K562 (cell line): ENCODE data around the gene FAR2. TPM values are rescaled to one million over a fixed set of nuclear protein-coding genes. Genes with fewer than 3 reads are reported as not detected.

Experiments
- ATAC-seq: fragments of 200-7000 bp; cut with Tn5 transposase; 3 replicates; pipeline ENCODE4 v1.9.1; 2020; ENCODE audit warnings: moderate library complexity
- BruUV-seq: library from RNA; stranded (reverse); fragments of 400-500 nt; replicated peaks from 2 replicates; lab custom pipeline; 2021; lab: Mats Ljungman, UMichigan
- CTCF ChIA-PET: fragments of 300-600 bp; formaldehyde crosslinking; extraction: SDS; loops from one replicate; lab custom pipeline; 2021; ENCODE audit warnings: low intra/inter-chr PET ratio; lab: Yijun Ruan, JAX
- POLR2A ChIA-PET: fragments of 300-600, 350-650 bp; sonication (Branson Sonifier 250); formaldehyde crosslinking; extraction: SDS; loops from one replicate; lab custom pipeline; 2021; ENCODE audit warnings: antibody characterized with exemption, inconsistent platforms; lab: Yijun Ruan, JAX
- DNase-seq, 4 experiments: peaks; one replicate each; pipeline versions ENCODE4 v3.0.0 to v3.0.0-alpha.2; 2011 to 2018; ENCODE audit warnings: low spot score in 3 of 4, mixed read lengths in 3 of 4; ENCODE audit errors: extremely low read depth in 1 of 4
- FAIRE-seq: peaks from 2 replicates; lab custom pipeline; 2011; peaks lifted over from hg19 to GRCh38; lab: Jason Lieb, UNC
- H2AFZ ChIP-seq: 2 replicates; pipeline ENCODE4 v1.6.0; 2011; ENCODE audit warnings: low read depth, low read length, control low read depth, inconsistent platforms
- H3K27ac ChIP-seq: fragments of 200-600 bp; 3 replicates; pipeline ENCODE4 v1.8.0; 2011; ENCODE audit warnings: low read depth, mild to moderate bottlenecking, control low read depth, inconsistent platforms, low read length, moderate library complexity, mixed read lengths; ENCODE audit errors: extremely low read depth
- H3K27me3 ChIP-seq, 2 experiments: fragments of 300-600 bp in 1 of 2; 2 replicates in 1 of 2; 3 replicates in 1 of 2; pipeline versions ENCODE4 v1.6.0 to v1.8.0; 2011; ENCODE audit warnings: inconsistent platforms in 2 of 2, low read length in 2 of 2, mild to moderate bottlenecking in 1 of 2, mixed read lengths in 1 of 2, moderate library complexity in 1 of 2; ENCODE audit not compliant: control insufficient read depth in 2 of 2, insufficient read depth in 2 of 2
- H3K36me3 ChIP-seq: fragments of 300-600 bp; 3 replicates; pipeline ENCODE4 v1.8.0; 2011; ENCODE audit warnings: mild to moderate bottlenecking, low read length, inconsistent platforms; ENCODE audit not compliant: control insufficient read depth, insufficient read depth
- H3K4me1 ChIP-seq, 2 experiments: fragments of 200-600 bp in 1 of 2; replicated peaks in 1 of 2; 2 replicates in 1 of 2; 3 replicates in 1 of 2; pipeline versions ENCODE4 v1.5.1 to v1.8.0; 2011; ENCODE audit warnings: inconsistent platforms in 2 of 2, low read length in 2 of 2, mild to moderate bottlenecking in 1 of 2, mixed read lengths in 1 of 2, moderate library complexity in 1 of 2; ENCODE audit not compliant: control insufficient read depth in 2 of 2, insufficient read depth in 2 of 2
- H3K4me2 ChIP-seq: 2 replicates; pipeline ENCODE4 v1.6.1; 2011; ENCODE audit warnings: low read length, control low read depth, inconsistent platforms, mixed read lengths; ENCODE audit not compliant: insufficient read depth
- H3K4me3 ChIP-seq: fragments of 200-600 bp; sonication (generic), shearing (Covaris generic); 2 replicates; pipeline ENCODE4 v1.5.1; 2016; ENCODE audit warnings: control low read depth, inconsistent platforms
- H3K79me2 ChIP-seq: fragments of 200-600 bp; 3 replicates; pipeline ENCODE4 v1.8.0; 2011; ENCODE audit warnings: low read length, inconsistent platforms; ENCODE audit not compliant: control insufficient read depth, insufficient read depth
- H3K9ac ChIP-seq, 2 experiments: 2 replicates each; pipeline versions ENCODE4 v1.6.0 to v1.6.1; 2011; ENCODE audit warnings: low read depth in 2 of 2, low read length in 2 of 2, control low read depth in 1 of 2, inconsistent platforms in 1 of 2, mild to moderate bottlenecking in 1 of 2, mixed read lengths in 1 of 2; ENCODE audit not compliant: insufficient read depth in 1 of 2
- H3K9me1 ChIP-seq: one replicate; pipeline ENCODE4 v1.6.0; 2011; ENCODE audit warnings: inconsistent platforms, mild to moderate bottlenecking, low read length, moderate library complexity; ENCODE audit not compliant: control insufficient read depth, insufficient read depth
- H3K9me3 ChIP-seq: replicated peaks from 2 replicates; pipeline ENCODE4 v1.5.1; 2011; ENCODE audit warnings: low read depth, low read length, inconsistent platforms; ENCODE audit not compliant: control insufficient read depth, insufficient read depth
- H4K20me1 ChIP-seq: replicated peaks from 2 replicates; pipeline ENCODE4 v1.6.1; 2011; ENCODE audit warnings: low read length, inconsistent platforms, mixed read lengths; ENCODE audit not compliant: control insufficient read depth, insufficient read depth
- FOXA1 ChIP-seq: fragments of 450-650 bp; IDR thresholded peaks from 2 replicates; pipeline ENCODE4 v1.6.1; 2016; ENCODE audit warnings: mild to moderate bottlenecking, borderline replicate concordance
- MAX ChIP-seq: sonication (generic); formaldehyde crosslinking; IDR thresholded peaks from 2 replicates; pipeline ENCODE4 v1.9.0; 2022; ENCODE audit warnings: mild to moderate bottlenecking, missing genetic modification reagents
- NR2C1 ChIP-seq, 2 experiments: fragments of 450-650 bp; IDR thresholded peaks; 2 replicates each; pipeline ENCODE4 v1.6.1; 2017; ENCODE audit warnings: mild to moderate bottlenecking in 2 of 2, antibody characterized with exemption in 1 of 2, inconsistent platforms in 1 of 2, missing compliant biosample characterization in 1 of 2, missing genetic modification characterization in 1 of 2
- NR4A1 ChIP-seq, 2 experiments: fragments of 250-450 bp in 1 of 2; fragments of 450-650 bp in 1 of 2; sonication (Bioruptor Pico) in 1 of 2; IDR thresholded peaks; 2 replicates each; pipeline versions ENCODE4 v1.4.0 to v1.6.1; 2016 to 2020; ENCODE audit warnings: mild to moderate bottlenecking in 2 of 2, missing compliant biosample characterization in 1 of 2, missing genetic modification characterization in 1 of 2, moderate library complexity in 1 of 2
- SIN3A ChIP-seq, 2 experiments: fragments of 150-350 bp in 1 of 2; IDR thresholded peaks; 2 replicates each; pipeline ENCODE4 v1.6.1; 2011 to 2016; ENCODE audit warnings: borderline replicate concordance in 2 of 2, low read depth in 2 of 2, low read length in 2 of 2, mild to moderate bottlenecking in 2 of 2, moderate library complexity in 2 of 2; ENCODE audit not compliant: control insufficient read depth in 1 of 2
- TOE1 ChIP-seq, 2 experiments: fragments of 450-650 bp in 1 of 2; sonication (generic) in 1 of 2; formaldehyde crosslinking in 1 of 2; IDR thresholded peaks; 2 replicates each; pipeline versions ENCODE4 v1.7.1 to v1.8.0; 2016 to 2022; ENCODE audit warnings: borderline replicate concordance in 2 of 2, mild to moderate bottlenecking in 2 of 2, antibody characterized with exemption in 1 of 2, inconsistent platforms in 1 of 2, low read depth in 1 of 2, missing genetic modification reagents in 1 of 2, moderate library complexity in 1 of 2
- ZBTB8A ChIP-seq: fragments of 450-650 bp; IDR thresholded peaks from 2 replicates; pipeline ENCODE4 v1.6.1; 2018; ENCODE audit warnings: mild to moderate bottlenecking, moderate library complexity; ENCODE audit not compliant: partially characterized antibody
- ZNF140 ChIP-seq: fragments of 250-450 bp; sonication (Bioruptor Pico); IDR thresholded peaks from 2 replicates; pipeline ENCODE4 v1.8.0; 2021; ENCODE audit warnings: moderate library complexity, mild to moderate bottlenecking, inconsistent platforms
- ZNF146 ChIP-seq: IDR thresholded peaks from one replicate; pipeline ENCODE4 v1.6.1; 2018; ENCODE audit warnings: missing compliant biosample characterization; ENCODE audit not compliant: unreplicated experiment
- ZNF41 ChIP-seq: fragments of 250-450 bp; sonication (Bioruptor Pico); conservative IDR thresholded peaks from 2 replicates; pipeline ENCODE4 v1.4.0; 2020; ENCODE audit warnings: mild to moderate bottlenecking
- in situ Hi-C: fragments of 300-500 bp; cut with MboI; formaldehyde crosslinking; loops from 4 replicates; pipeline ENCODE4 v1.15.0; 2018; ENCODE audit warnings: inconsistent platforms, mixed read lengths
- intact Hi-C: fragments of 100-400 bp; cut with micrococcal nuclease; formaldehyde crosslinking; loops from 2 replicates; pipeline ENCODE4 v1.14.2; 2022
- polyA plus RNA-seq, 8 experiments: library from polyadenylated mRNA; depleted of rRNA in 4 of 8; stranded (reverse) in 5 of 8; unstranded in 3 of 8; fragments of >200 nt; fragmentation: Nextera tagmentation in 2 of 8; fragmentation: Illumina TruSeq in 1 of 8; extraction: Ambion mirVana in 2 of 8; extraction: Trizol in 1 of 8; gene quantifications; 2 replicates each; pipeline versions ENCODE4 v1.2.1 to v1.2.3, GENCODE V29; 2011 to 2014; ENCODE audit warnings: inconsistent platforms in 1 of 8, missing spikeins in 1 of 8
- total RNA-seq, 7 experiments: library from RNA; depleted of rRNA in 6 of 7; stranded (reverse); fragments of >200 nt in 6 of 7; fragmentation: Illumina TruSeq in 2 of 7; extraction: Trizol in 2 of 7; gene quantifications; 2 replicates each; pipeline versions ENCODE4 v1.2.1 to v1.2.3, GENCODE V29; 2011 to 2021; ENCODE audit warnings: low replicate concordance in 1 of 7
- TF ChIP-seq, protein P1 (sequence below): conservative IDR thresholded peaks from 2 replicates; pipeline ENCODE4 v1.6.1; 2011; ENCODE audit warnings: low read depth, mild to moderate bottlenecking, low read length; ENCODE audit not compliant: control insufficient read depth
- TF ChIP-seq, protein P2 (sequence below): fragments of 250-450 bp; sonication (Bioruptor Pico); IDR thresholded peaks from 2 replicates; pipeline ENCODE4 v1.8.0; 2022; ENCODE audit warnings: moderate library complexity, mild to moderate bottlenecking, inconsistent platforms
- TF ChIP-seq, protein P3 (sequence below), 2 experiments: fragments of 450-650 bp in 1 of 2; IDR thresholded peaks; 2 replicates each; pipeline ENCODE4 v1.6.1; 2011 to 2017; ENCODE audit warnings: low read depth in 2 of 2, antibody characterized with exemption in 1 of 2, borderline replicate concordance in 1 of 2, low read length in 1 of 2, mild to moderate bottlenecking in 1 of 2, mixed read lengths in 1 of 2; ENCODE audit not compliant: control insufficient read depth in 1 of 2
- TF ChIP-seq, protein P4 (sequence below): fragments of 450-650 bp; formaldehyde crosslinking; IDR thresholded peaks from 2 replicates; pipeline ENCODE4 v1.4.0; 2022; ENCODE audit warnings: missing genetic modification characterization

The FAR2 gene
- total and polyA plus RNA-seq, 9 of the 15 experiments (the other 6 are each of a cell fraction or from before 2014, with no cell fraction given) = 5.0 to 13.4 (median 8.5) TPM

DNA sequence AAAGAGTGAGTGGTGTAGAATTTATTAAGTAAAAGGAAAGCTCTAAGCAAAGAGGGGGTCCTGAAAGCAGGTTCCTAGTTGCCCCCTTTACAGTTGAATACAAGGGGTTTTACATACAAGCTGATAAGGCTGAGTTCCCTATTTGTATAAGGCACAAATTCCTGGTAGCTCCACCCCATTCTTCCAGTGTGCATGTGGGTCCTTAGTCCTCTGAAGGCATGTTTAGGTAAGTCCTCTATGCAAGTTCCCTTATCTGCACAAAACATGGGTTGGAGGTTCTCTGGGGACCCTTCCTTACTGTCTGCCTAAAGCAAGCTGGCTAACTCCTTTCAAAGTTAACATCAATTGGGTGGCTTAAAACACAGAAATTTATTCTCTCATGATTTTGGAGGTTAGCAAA, 2.9 kb upstream of the FAR2 start:
- ChIA-PET POLR2A (interaction anchor here (0.5 to 0.8 kb wide), 2 partner anchors 21 to 32 kb away, joined by 3 read pairs; no protein-coding TSS in a partner anchor), CTCF (no interaction called here)
- Histone ChIP-seq H3K4me3 (no peak overlapping the region), H3K9me1 (no peaks in the 10 kb centered on the region), H2AFZ (peak overlapping the region; percentile 29; the same call in 1 of the 2 replicates), H3K4me1 (peaks cover 2 to 15% of the 10 kb centered on the region in 2 experiments; a peak in 2 of 5 replicates), H3K9ac (no peak overlapping the region), H3K27me3 (no peaks in the 10 kb centered on the region), H3K79me2 (peaks cover 5% of the 10 kb centered on the region; the same call in 1 of the 3 replicates), H3K36me3 (no peaks in the 10 kb centered on the region), H3K27ac (no peak overlapping the region), H3K4me2 (no peak overlapping the region), H3K9me3 (no peaks in the 10 kb centered on the region), H4K20me1 (no peaks in the 10 kb centered on the region)
- ATAC-seq (no peak), DNase-seq (peak in 1 of 4 experiments; percentile 34), FAIRE-seq (no peak)
- BruUV-seq = no TSS peak
- intact Hi-C loops = no loop called here
- in situ Hi-C loops = no loop called here
- TF ChIP-seq ZNF146 (no peak), ZNF140 (CRISPR knock-in tag) (no peak), SIN3A (IDR thresholded peaks at IDR 0.05; ENCODE audit: borderline replicate concordance in 2 of 2, control insufficient read depth in 1 of 2, low read depth in 2 of 2, low read length in 2 of 2) (no peak), ZNF41 (CRISPR knock-in tag) (no peak), FOXA1 (no peak), NR4A1 (CRISPR knock-in tag; IDR thresholded peaks at IDR 0.05) (no peak), NR4A1 (tag; IDR thresholded peaks at IDR 0.05) (no peak), MAX (CRISPR knock-in tag) (no peak), ZBTB8A (no peak), NR2C1 (IDR thresholded peaks at IDR 0.05) (no peak), NR2C1 (tag; IDR thresholded peaks at IDR 0.05) (no peak), TOE1 (IDR thresholded peaks at IDR 0.05; ENCODE audit: borderline replicate concordance) (no peak), TOE1 (CRISPR knock-in tag; IDR thresholded peaks at IDR 0.05; ENCODE audit: borderline replicate concordance, low read depth) (no peak)
- TF ChIP-seq, protein P1, sequence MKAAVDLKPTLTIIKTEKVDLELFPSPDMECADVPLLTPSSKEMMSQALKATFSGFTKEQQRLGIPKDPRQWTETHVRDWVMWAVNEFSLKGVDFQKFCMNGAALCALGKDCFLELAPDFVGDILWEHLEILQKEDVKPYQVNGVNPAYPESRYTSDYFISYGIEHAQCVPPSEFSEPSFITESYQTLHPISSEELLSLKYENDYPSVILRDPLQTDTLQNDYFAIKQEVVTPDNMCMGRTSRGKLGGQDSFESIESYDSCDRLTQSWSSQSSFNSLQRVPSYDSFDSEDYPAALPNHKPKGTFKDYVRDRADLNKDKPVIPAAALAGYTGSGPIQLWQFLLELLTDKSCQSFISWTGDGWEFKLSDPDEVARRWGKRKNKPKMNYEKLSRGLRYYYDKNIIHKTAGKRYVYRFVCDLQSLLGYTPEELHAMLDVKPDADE = no peak
- TF ChIP-seq, protein P2, sequence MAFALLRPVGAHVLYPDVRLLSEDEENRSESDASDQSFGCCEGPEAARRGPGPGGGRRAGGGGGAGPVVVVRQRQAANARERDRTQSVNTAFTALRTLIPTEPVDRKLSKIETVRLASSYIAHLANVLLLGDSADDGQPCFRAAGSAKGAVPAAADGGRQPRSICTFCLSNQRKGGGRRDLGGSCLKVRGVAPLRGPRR = no peak
- TF ChIP-seq, protein P3, sequence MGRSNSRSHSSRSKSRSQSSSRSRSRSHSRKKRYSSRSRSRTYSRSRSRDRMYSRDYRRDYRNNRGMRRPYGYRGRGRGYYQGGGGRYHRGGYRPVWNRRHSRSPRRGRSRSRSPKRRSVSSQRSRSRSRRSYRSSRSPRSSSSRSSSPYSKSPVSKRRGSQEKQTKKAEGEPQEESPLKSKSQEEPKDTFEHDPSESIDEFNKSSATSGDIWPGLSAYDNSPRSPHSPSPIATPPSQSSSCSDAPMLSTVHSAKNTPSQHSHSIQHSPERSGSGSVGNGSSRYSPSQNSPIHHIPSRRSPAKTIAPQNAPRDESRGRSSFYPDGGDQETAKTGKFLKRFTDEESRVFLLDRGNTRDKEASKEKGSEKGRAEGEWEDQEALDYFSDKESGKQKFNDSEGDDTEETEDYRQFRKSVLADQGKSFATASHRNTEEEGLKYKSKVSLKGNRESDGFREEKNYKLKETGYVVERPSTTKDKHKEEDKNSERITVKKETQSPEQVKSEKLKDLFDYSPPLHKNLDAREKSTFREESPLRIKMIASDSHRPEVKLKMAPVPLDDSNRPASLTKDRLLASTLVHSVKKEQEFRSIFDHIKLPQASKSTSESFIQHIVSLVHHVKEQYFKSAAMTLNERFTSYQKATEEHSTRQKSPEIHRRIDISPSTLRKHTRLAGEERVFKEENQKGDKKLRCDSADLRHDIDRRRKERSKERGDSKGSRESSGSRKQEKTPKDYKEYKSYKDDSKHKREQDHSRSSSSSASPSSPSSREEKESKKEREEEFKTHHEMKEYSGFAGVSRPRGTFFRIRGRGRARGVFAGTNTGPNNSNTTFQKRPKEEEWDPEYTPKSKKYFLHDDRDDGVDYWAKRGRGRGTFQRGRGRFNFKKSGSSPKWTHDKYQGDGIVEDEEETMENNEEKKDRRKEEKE (IDR thresholded peaks at IDR 0.05; ENCODE audit: borderline replicate concordance in 1 of 2, control insufficient read depth in 1 of 2, low read depth in 2 of 2, low read length in 1 of 2) = no peak
- TF ChIP-seq, protein P4, sequence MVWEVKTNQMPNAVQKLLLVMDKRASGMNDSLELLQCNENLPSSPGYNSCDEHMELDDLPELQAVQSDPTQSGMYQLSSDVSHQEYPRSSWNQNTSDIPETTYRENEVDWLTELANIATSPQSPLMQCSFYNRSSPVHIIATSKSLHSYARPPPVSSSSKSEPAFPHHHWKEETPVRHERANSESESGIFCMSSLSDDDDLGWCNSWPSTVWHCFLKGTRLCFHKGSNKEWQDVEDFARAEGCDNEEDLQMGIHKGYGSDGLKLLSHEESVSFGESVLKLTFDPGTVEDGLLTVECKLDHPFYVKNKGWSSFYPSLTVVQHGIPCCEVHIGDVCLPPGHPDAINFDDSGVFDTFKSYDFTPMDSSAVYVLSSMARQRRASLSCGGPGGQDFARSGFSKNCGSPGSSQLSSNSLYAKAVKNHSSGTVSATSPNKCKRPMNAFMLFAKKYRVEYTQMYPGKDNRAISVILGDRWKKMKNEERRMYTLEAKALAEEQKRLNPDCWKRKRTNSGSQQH (CRISPR knock-in tag) = no peak
